ENCODE results near the gene CAMK4.

The CAMK4 gene

GRCh38 chr5:111259636-111260035, 35.5 kb downstream of the CAMK4 start:
- TF ChIP-seq GATA3 (IDR thresholded peaks at IDR 0.05; ENCODE audit: low read depth, low read length) (no peak), GATA2 (IDR thresholded peaks at IDR 0.05; ENCODE audit: low read depth, low read length) (no peak)

GRCh38 chr5:111261610-111262009, 37.4 kb downstream of the CAMK4 start:
- TF ChIP-seq GATA3 (IDR thresholded peaks at IDR 0.05; ENCODE audit: low read depth, low read length) (no peak), GATA2 (IDR thresholded peaks at IDR 0.05; ENCODE audit: low read depth, low read length) (no peak)

- TF ChIP-seq GATA2 (IDR thresholded peaks at IDR 0.05; ENCODE audit: low read depth, low read length) (no peak), GATA3 (IDR thresholded peaks at IDR 0.05; ENCODE audit: low read depth, low read length) (no peak)
Observed at GRCh38 chr5:111262153-111262552, 38.0 kb downstream of the CAMK4 start.

GRCh38 chr5:111262815-111263214, 38.6 kb downstream of the CAMK4 start:
- TF ChIP-seq GATA3 (IDR thresholded peaks at IDR 0.05; ENCODE audit: low read depth, low read length), result no peak
- no peak for TF ChIP-seq GATA2 (IDR thresholded peaks at IDR 0.05; ENCODE audit: low read depth, low read length)

- TF ChIP-seq GATA2 (IDR thresholded peaks at IDR 0.05; ENCODE audit: low read depth, low read length) (no peak), GATA3 (IDR thresholded peaks at IDR 0.05; ENCODE audit: low read depth, low read length) (no peak)
Observed at GRCh38 chr5:111266491-111266890, 42.3 kb downstream of the CAMK4 start.

GRCh38 chr5:111268300-111268699, 44.1 kb downstream of the CAMK4 start:
- TF ChIP-seq GATA3 (IDR thresholded peaks at IDR 0.05; ENCODE audit: low read depth, low read length) (no peak), GATA2 (IDR thresholded peaks at IDR 0.05; ENCODE audit: low read depth, low read length) (no peak)

GRCh38 chr5:111271885-111272284, 47.7 kb downstream of the CAMK4 start:
- no peak for TF ChIP-seq GATA2 (IDR thresholded peaks at IDR 0.05; ENCODE audit: low read depth, low read length)
- TF ChIP-seq GATA3 (IDR thresholded peaks at IDR 0.05; ENCODE audit: low read depth, low read length), result no peak

- TF ChIP-seq GATA3 (IDR thresholded peaks at IDR 0.05; ENCODE audit: low read depth, low read length) (no peak), GATA2 (IDR thresholded peaks at IDR 0.05; ENCODE audit: low read depth, low read length) (no peak)
Observed at GRCh38 chr5:111277061-111277460, 52.9 kb downstream of the CAMK4 start.

GRCh38 chr5:111278858-111279504, 54.8 kb downstream of the CAMK4 start:
- no peak for TF ChIP-seq GATA2 (IDR thresholded peaks at IDR 0.05; ENCODE audit: low read depth, low read length)
- no peak for TF ChIP-seq GATA3 (IDR thresholded peaks at IDR 0.05; ENCODE audit: low read depth, low read length)

- TF ChIP-seq GATA2 (IDR thresholded peaks at IDR 0.05; ENCODE audit: low read depth, low read length), result no peak
- peak; percentile 77 for TF ChIP-seq GATA3 (IDR thresholded peaks at IDR 0.05; ENCODE audit: low read depth, low read length)
Observed at GRCh38 chr5:111280282-111280951, 56.2 kb downstream of the CAMK4 start.

- TF ChIP-seq GATA3 (IDR thresholded peaks at IDR 0.05; ENCODE audit: low read depth, low read length) (no peak), GATA2 (IDR thresholded peaks at IDR 0.05; ENCODE audit: low read depth, low read length) (no peak)
Observed at GRCh38 chr5:111282798-111283197, 58.6 kb downstream of the CAMK4 start.

- no peak for TF ChIP-seq GATA2 (IDR thresholded peaks at IDR 0.05; ENCODE audit: low read depth, low read length)
- no peak for TF ChIP-seq GATA3 (IDR thresholded peaks at IDR 0.05; ENCODE audit: low read depth, low read length)
Observed at GRCh38 chr5:111284825-111285224, 60.6 kb downstream of the CAMK4 start.

GRCh38 chr5:111294551-111294950, 70.4 kb downstream of the CAMK4 start:
- TF ChIP-seq GATA3 (IDR thresholded peaks at IDR 0.05; ENCODE audit: low read depth, low read length), result no peak
- TF ChIP-seq GATA2 (IDR thresholded peaks at IDR 0.05; ENCODE audit: low read depth, low read length), result no peak

- TF ChIP-seq GATA3 (IDR thresholded peaks at IDR 0.05; ENCODE audit: low read depth, low read length), result no peak
- no peak for TF ChIP-seq GATA2 (IDR thresholded peaks at IDR 0.05; ENCODE audit: low read depth, low read length)
Observed at GRCh38 chr5:111295649-111296048, 71.5 kb downstream of the CAMK4 start.

GRCh38 chr5:111296570-111296969, 72.4 kb downstream of the CAMK4 start:
- TF ChIP-seq GATA2 (IDR thresholded peaks at IDR 0.05; ENCODE audit: low read depth, low read length), result no peak
- TF ChIP-seq GATA3 (IDR thresholded peaks at IDR 0.05; ENCODE audit: low read depth, low read length), result no peak
